ENCODE results near the gene TNFRSF17. TPM values are rescaled to one million over a fixed set of nuclear protein-coding genes. Genes with fewer than 3 reads are reported as not detected.

Gene TNFRSF17
- total and polyA plus RNA-seq, 2 of the 8 experiments (the other 6 are each of a cell fraction or from before 2014, with no cell fraction given), result not detected

GRCh38 chr16:11992008-11992584 lies 27.1 kb downstream of the TNFRSF17 start:
- no peaks in the 10 kb centered on the region for H3K79me2 ChIP-seq (ENCODE audit: control insufficient read depth in 1 of 2, insufficient read depth in 2 of 2, low read length in 2 of 2)
- H3K23ac ChIP-seq (ENCODE audit: insufficient read length), result no peak overlapping the region
- no peak overlapping the region for H3K27ac ChIP-seq (ENCODE audit: low read depth, low read length)
- H3K56ac ChIP-seq (replicated peaks; ENCODE audit: insufficient read length, low read depth, low read length), result no peak overlapping the region
- H3K4me2 ChIP-seq (ENCODE audit: insufficient read depth in 1 of 2, low read depth in 2 of 2, low read length in 2 of 2), result no peak overlapping the region
- no peak overlapping the region for H2AFZ ChIP-seq (ENCODE audit: low read length)
- H4K8ac ChIP-seq (ENCODE audit: extremely low read depth, insufficient read depth, low read length), result no peak overlapping the region
- no peak overlapping the region for H4K5ac ChIP-seq (ENCODE audit: insufficient read length, low read depth, low read length)
- CTCF ChIA-PET (ENCODE audit: partially characterized antibody), result interaction anchor here (0.7 to 1.2 kb wide), 4 partner anchors 8 to 96 kb away, joined by 3 to 4 read pairs (median 3); no protein-coding TSS in a partner anchor
- H3K79me1 ChIP-seq (ENCODE audit: low read depth, low read length), result no peaks in the 10 kb centered on the region
- H3K23me2 ChIP-seq (ENCODE audit: low read depth, low read length), result no peaks in the 10 kb centered on the region; the same call in 1 of the 2 replicates
- H2BK12ac ChIP-seq (ENCODE audit: low read depth, low read length), result no peak overlapping the region
- 82% methylated on average over 3 of the region's 3 CpGs; no CpG with 5 or more reads in 1 of the 2 experiments for WGBS, 2 experiments (ENCODE audit: extremely low coverage in 1 of 2, insufficient coverage in 1 of 2, insufficient read length in 1 of 2, insufficient replicate concordance in 2 of 2, low coverage in 1 of 2, low lambda C conversion rate in 2 of 2, missing lambda C conversion rate in 1 of 2)
- H3K4ac ChIP-seq (replicated peaks; ENCODE audit: insufficient read length, low read depth, low read length), result no peak overlapping the region
- H3K4me3 ChIP-seq (ENCODE audit: extremely low read depth in 1 of 4, insufficient read depth in 2 of 4, low read depth in 3 of 4, low read length in 4 of 4), result no peak overlapping the region
- H3K18ac ChIP-seq (ENCODE audit: extremely low read depth, low read length), result no peak overlapping the region
- H2AK5ac ChIP-seq (ENCODE audit: low read depth, low read length), result no peak overlapping the region
- H2BK120ac ChIP-seq (replicated peaks; ENCODE audit: low read depth, low read length), result no peak overlapping the region
- H3K36me3 ChIP-seq (ENCODE audit: control insufficient read depth in 2 of 4, insufficient read depth in 4 of 4, low read length in 3 of 4), result no peaks in the 10 kb centered on the region
- FAIRE-seq (no peak), DNase-seq (ENCODE audit: low read depth in 1 of 2, low spot score in 2 of 2) (no peak)
- H4K20me1 ChIP-seq (replicated peaks in 1 of 2; ENCODE audit: control insufficient read depth in 1 of 2, insufficient read depth in 2 of 2, low read length in 2 of 2), result peaks cover 3% of the 10 kb centered on the region in 2 experiments
- H3K9me3 ChIP-seq (ENCODE audit: insufficient read depth in 2 of 2, low read depth in 1 of 2, low read length in 1 of 2), result no peaks in the 10 kb centered on the region
- no peak overlapping the region for H2BK20ac ChIP-seq (ENCODE audit: low read length)
- H3K14ac ChIP-seq (ENCODE audit: insufficient read length), result no peak overlapping the region
- H3K9ac ChIP-seq (replicated peaks in 1 of 4; ENCODE audit: extremely low read depth in 1 of 4, low read depth in 3 of 4, low read length in 3 of 4), result no peak overlapping the region
- no peak overlapping the region for H2BK15ac ChIP-seq (ENCODE audit: low read length)
- no peaks in the 10 kb centered on the region for H3K27me3 ChIP-seq (replicated peaks in 1 of 4; ENCODE audit: control insufficient read depth in 3 of 4, extremely low read depth in 1 of 4, insufficient read depth in 3 of 4, low read length in 3 of 4)
- TF ChIP-seq RXRA (IDR thresholded peaks at IDR 0.05; ENCODE audit: insufficient read depth, low read depth, low read length) (no peak), CBX8 (IDR thresholded peaks at IDR 0.05; ENCODE audit: borderline replicate concordance, low read depth, low read length) (no peak), PHF8 (conservative IDR thresholded peaks at IDR 0.05; ENCODE audit: low read depth, low read length) (no peak), SIN3A (conservative IDR thresholded peaks at IDR 0.05 in 1 of 2, IDR thresholded peaks at IDR 0.05 in 1 of 2; ENCODE audit: low read depth in 1 of 2, low read length in 2 of 2) (no peak)
- no peak overlapping the region for H4K91ac ChIP-seq (replicated peaks; ENCODE audit: insufficient read length, low read length)
- H3K4me1 ChIP-seq (replicated peaks in 1 of 4; ENCODE audit: control insufficient read depth in 3 of 4, insufficient read depth in 4 of 4, low read length in 3 of 4), result peaks cover 0 to 6% (median 1%) of the 10 kb centered on the region in 4 experiments; a peak in 2 of 7 replicates
- no peak overlapping the region for H2BK5ac ChIP-seq (ENCODE audit: low read depth, low read length)
- POLR2A ChIA-PET (ENCODE audit: partially characterized antibody), result interaction anchor here (1.6 kb wide), 1 partner anchor 31 kb away, joined by 4 read pairs; no protein-coding TSS in a partner anchor

All from H1 (cell line).